CD4-positive, alpha-beta T cell treated with Interleukin-15 for 1 hour (primary cell): ENCODE measurements around the gene MYL3.
"Not testable (repeated sequence)": the region's sequence is repeated elsewhere in the genome, so short reads cannot be mapped to it uniquely, and the experiment has no call there.

Source experiments
- DNase-seq: peaks from one replicate; pipeline ENCODE4 v3.0.0-alpha.2; 2020

MYL3 gene

DNA sequence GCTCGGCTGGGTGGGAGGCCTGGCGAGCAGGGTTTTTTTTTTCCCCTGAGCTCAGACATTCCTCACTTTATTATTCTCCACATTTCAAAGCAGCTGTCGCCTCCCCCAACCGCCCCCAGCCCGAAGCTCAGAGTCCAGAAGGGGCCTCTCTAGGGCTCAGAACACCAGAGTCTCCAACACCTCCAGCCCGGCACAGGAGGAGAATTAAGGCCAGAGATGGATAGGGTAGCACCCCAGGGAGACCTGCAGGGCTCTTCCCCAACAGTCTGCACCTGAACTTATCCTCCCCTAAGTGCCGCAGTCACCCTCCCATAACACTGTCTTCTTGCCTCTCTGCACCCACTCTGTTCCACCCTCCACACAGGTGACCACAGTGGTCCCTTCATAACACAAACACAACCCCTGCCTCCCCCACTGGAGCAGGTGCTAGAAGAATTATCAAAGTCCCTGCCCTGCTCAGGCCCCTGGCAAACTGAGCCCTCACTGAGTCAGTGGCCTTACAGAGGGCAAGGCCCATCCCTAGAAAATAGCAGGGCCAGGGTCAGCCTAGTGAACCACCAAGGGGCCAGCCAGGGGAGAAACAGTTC is 14.1 kb downstream of the MYL3 start:
- DNase-seq, result no peak

DNA sequence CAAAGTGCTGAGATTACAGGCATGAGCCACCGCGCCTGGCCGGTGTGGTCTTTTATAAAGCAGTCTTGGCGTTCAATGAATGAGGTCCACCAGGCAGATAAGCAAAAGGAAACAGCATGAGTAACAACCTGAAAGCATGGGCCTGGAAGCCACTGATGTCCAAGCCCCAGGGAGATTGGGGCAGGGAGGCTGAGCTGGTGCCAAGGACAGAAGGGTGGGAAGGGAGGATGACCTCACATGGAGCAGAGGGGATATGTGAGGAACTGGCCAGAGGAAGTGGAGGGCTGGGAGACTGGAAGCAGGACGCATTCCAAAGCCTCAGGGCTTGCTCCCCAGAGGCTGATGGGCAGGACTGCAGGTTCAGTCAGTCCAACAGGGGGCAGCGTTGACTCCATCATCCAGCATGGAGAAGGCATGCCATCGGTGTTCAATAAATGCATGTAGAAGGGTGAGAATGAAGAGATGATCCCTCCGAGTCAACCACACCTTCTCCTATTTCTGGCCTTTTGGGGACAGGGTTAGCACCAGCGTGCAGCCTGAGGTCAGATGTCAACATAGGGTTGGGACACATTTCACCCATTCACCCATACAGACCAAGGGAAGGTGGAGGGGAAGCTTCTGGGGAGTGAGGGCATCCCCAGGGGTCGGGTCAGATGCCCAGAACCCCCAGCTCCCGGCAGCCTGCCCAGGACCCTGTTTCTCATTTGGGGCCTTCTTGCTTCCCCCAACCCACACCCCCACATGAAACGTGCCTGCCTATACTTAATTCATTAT is 14.8 kb downstream of the MYL3 start:
- no peak for DNase-seq

DNA sequence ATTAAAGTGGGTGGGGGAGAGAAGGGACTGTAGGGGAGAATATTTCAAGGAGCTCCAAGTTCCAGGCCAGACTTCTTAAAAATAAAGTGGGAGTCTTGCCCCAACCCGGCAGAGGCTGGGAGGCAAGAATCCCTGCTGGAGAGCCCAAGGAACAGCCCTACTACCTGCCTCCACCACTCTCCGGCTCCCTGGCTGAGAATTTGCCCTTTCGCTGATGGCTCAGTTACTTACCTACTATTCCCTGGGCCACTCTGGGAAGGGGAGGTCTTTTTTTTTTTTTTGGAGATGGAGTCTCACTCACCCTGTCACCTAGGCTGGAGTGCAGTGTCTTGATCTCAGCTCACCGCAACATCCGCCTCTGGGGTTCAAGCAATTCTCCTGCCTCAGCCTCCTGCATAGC is 15.5 kb downstream of the MYL3 start:
- DNase-seq, result no peak

DNA sequence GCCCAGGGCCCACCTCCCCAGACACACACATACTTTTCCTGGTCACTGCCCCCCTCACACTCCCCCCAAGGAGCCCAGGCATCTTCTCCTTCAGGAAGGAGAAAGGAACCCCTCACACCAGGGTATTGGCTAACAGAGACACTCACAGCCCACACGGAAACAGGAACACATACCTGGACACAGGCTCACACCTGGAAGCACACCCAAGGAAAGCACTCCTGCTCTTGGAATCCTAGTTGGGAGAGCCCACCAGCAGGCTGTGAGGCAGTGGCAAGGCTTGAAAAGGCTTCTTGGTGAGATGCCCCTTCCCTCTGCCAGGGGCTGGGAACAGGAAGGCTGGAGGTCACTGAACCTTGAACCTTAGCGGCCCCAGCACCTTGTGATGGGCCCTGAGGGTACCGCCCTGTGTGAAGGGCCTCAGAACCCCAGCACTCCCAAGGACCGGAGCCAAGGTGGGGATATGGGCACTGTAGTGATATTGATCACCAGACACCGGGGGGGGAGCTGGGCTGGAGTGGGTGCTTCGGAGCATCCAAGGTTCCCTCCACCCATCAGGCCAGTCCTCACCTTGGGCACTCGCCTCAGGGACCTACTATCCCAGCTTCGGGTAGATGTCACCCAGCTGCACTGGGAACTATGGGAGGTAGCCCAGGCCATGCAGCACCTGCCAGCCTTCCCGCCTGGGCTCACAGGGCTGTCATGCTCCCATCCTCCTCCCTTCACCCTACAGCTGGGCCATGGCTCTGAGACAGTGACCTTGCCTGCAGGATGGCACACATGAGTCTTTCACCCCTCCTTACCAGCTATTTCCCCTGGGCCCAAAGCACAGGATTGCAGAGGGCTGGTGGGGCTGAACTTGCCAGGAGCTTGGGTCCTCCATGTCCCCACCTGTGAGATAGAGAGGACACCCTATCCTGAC is 16.4 kb downstream of the MYL3 start:
- DNase-seq, result no peak

DNA sequence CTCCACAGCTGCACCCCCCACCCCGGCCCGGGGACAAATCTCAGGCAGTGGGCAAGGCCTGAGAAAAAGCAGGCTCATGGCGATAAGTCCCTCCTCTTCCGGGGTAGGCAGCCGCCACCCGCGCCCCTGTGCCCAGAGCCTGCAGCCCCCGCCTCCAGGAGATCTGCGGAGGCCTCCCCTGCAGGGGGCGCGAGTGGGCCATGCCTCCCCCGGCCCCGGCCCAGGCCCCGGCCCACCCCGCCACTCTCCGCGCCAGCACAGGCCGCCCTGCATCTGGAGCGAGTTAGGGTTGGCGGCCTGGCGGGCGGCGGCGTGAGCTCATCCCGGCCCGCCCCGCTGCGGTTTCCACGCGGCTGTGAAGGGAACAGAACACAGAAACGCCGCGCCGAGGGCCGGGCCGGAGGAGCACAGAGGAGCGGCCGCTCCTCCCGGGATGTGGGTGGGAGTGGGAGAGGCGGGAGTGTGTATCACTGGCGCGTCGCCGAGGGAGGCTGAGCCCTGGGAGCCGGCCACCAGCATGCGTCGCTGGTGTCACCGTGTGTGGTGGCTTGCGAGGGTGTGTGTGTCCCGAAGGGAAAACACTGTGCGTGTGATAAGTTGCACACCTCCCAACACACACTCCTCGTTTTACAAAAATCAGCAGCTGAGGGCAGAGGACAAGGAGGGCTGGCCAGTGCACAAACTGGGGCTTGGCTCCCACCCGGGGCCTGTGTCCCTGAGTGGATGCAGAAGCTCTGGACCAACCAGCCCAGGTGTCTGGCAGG is 17.2 kb downstream of the MYL3 start:
- peak; percentile 81 for DNase-seq

DNA sequence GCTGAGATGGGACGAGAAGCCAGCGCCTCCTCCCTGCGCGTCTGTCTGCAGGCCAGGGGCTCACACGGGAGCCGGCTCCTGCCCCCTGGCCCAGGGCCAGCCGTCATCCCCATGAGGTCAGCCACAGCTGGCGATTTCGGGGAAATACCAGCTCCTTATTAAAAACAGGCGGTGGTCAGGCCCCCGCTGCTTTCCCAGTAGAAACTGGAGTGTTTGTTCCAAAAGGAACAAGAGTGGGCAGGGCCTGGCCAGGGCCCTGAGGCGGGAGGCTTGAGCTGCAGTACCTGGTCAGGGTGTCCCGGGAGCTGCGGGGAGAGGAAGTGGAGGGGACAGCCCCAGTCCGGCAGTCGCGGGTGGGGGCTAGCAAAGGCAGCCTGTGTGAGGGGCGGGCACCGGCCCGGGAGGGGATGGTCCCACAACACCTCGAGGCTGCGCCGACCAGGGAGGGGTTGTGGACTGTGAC is 17.8 kb downstream of the MYL3 start:
- no peak for DNase-seq

DNA sequence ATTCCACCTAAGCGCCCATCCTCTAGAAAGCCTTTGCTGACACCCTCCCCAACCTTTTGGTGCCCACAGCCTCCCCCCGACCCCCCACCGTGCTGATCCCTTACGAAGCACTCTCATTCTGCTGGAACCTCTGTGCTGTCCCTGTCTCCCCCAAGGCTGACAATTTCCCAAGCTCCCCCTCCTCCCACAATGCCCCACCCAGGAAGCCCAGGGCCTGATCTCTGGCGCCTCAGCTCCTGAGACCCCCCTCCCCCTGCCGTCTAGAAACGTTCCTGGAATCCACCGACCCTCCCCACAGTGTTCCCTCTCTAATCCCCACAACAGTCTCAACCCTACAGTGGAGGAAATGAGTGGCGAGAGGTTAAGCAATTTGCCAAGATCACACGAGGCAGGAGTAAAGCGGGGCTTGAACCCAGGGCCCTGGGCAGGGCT is 18.3 kb downstream of the MYL3 start:
- no peak for DNase-seq

DNA sequence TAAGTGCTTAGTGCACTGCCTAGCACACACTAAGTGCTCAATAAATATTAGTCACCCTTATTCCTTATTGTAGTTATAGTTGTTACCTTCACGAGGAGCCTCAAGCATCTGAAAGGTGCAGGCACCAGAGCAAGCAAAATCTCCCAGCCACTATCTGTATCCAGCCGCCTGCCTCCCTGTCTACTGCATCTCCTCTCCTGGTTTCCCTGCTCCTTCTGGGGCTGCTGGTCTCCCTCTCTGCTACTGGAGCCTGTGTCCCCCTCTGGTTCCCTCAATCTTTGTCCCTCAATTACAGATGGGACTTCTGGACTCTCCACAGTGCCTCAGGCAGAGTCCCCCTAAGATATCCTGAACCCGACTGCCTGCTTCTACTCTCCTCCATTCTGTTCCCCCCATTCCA is 18.8 kb downstream of the MYL3 start:
- DNase-seq, result no peak

DNA sequence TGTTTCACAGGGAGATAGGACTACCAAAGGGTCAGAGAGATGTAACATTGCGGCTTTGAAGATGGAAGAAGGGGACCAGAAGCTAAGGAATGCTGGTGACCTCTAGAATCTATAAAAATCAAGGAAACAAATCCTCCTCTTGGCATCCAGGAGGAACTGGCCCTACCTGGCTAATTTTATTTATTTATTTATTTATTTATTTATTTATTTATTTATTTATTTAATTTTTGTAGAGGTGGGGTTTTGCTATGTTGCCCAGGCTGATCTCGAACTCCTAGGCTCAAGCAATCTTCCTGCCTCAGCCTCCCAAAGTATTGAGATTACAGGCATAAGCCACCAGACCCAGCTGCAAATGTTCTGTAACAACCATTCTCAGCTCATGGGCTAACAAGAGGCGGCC is 19.7 kb downstream of the MYL3 start:
- DNase-seq, result no peak

DNA sequence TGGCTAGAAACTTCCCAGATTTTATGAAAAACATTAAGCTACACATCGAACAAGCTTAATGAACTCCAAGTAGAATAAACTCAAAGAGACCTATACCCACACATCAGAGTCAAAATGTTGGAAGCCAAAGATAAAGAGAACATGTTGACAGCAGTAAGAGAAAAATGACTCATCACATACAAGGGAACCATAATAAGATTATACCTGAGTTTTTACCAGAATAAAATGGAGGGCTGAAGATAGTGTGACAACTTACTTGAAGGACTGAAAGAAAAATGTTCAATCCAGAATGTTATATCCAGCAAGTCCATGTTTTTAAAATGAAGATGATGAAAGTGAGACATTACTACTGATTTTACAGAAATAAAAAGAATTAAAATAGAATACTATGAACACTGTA is 22.8 kb downstream of the MYL3 start:
- DNase-seq, result no peak

DNA sequence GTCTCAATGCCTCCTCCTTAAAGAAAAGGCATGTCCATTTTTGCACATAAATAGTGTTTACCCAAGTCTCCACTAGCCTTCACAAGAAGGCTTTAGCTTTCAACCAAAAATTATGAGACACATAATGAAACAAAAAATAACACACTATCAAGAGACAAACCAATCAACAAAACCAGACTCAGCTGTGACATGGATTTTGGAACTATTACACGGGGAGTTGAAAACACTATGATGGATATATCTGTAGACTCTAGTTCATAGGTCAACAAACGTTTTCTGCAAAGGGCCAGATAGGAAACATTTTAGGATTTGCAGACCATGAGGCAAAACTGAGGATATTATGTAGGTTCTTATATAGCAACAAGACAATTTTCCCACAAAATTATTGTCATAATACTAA is 24.9 kb downstream of the MYL3 start:
- DNase-seq, result no peak

DNA sequence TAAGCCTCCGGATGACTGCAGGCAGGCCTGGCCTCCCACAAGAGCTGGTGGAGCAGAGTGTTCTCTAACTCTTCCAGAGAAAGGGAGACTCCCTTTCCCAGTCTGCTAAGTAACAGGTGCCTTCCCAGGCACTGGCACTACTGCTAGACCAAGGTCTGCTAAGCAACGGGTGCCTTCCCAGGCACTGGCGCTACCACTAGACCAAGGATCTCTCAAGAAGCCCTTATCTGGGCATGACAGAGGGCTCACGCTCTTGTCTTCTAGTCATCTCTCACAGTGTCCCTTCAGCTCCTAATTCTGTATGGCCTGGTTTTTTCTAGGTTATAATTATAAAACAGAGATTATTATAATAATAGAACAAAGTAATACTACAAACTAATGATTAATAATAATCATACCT is 27.8 kb downstream of the MYL3 start:
- no peak for DNase-seq

DNA sequence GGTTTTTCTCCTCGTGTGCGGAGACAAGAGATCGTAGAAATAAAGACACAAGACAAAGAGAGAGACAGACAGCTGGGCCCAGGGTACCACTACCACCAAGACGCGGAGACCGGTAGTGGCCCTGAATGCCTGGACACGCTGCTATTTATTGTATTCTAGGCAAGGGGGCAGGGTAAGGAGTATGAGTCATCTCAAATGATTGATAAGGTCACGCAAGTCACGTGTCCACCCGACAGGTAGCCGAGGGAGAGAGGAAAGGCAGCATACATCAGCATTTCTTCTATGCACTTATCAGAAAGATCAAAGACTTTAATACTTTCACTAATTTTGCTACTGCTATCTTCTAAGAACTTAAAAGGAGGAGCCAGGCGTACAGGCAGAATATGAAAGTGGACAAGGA is 28.2 kb downstream of the MYL3 start:
- DNase-seq, result no peak

DNA sequence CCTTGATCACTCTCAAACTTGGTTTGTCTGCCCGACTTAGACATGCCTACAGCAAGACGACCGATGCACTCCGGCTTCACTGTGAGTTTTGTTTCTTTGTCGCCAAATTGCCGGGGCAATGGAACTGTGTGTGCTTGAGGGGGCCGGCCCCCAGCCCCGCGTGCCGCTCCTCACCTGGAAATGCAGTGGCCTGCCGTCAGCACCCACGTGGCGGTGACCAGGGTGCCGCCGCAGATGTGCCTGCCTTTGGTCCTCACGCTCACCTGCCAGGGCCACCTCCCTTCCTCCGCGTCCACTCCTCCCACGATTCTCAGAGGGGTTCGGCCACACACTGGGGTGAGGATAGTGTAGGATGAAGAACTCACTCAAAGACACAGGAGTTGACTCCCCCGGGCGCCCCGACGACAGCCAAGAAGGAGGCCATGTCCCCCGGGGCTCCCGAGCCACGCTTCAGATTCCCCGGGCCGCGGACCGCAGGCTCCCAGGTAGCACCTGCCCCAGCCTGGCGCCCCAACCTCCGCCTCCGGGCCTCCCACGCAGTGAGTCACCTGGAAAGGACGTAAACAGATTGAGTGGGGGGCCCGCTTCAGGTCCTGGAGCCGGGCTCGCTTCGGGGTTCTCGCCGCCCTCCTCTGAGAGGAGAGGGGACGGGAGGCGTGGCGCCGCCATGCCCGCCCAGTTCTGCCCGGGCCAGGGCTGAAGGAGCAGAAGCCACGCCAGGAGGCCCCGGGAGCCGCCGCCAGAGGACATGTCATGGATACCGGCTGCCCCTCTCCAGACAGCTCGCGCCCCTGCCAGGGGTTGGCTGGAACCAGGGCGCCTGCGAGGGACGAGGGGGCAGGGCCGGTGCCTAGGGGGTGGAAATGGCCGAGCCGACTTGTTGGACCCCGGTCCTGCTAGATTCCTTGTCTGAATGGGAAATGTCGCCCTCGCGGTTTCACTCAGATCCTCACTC is 29.6 kb downstream of the MYL3 start:
- DNase-seq, result no peak

DNA sequence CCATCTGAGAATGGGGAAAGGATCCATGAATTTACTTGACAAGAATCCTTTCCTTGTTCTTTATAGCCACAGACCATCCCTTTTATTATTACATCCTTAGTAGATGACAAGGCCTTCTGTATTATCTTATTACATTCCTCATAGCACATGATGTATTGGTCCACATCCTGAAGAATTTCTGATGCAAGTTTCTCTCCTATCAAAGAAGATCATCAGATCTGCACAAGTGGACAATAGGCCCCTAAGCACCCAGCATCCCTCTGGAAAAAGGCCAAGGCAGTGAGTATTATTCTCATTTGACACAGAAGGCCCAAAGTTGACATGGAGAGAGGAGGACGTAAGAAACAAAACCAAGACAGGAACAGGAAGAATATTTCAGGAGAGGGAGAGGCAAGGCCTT is 31.4 kb downstream of the MYL3 start:
- no peak for DNase-seq

DNA sequence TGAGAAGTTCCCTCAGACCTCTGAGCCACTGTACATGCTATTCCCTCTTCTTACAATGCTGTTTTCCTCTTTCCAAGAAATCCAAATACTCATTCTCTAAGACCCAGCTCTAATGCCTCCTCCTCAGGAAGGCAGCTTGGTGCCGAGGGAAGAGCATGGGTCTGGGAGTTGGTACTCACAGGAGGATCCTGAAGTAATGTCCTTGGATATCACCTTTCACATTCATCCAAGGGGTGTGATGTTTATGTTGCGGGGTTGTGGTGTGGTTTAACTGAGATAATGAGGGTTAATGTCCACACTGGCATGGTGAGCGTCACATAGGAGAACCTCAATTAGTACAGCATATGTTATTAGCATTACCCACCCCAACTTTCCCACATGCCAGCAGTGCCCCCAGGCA is 31.9 kb downstream of the MYL3 start:
- DNase-seq, result no peak

DNA sequence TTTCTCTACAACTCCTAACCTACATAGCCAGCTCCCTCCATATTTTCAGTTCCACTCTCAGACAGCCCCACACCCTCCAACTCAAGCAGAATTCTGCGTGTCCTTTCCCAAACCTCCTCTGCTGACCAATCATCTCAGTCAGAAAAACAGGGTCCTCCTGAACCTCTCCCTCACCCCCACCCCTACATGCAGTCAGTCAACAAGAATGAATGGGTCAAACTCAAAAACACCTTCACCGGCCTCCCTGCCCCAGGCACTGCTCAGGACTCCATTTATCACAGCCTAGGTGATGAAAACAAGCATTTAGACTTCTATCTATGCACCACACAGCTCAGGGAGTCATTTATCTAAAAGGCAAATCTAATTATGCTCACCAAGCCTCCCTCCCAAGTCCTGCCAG is 32.4 kb downstream of the MYL3 start:
- no peak for DNase-seq

DNA sequence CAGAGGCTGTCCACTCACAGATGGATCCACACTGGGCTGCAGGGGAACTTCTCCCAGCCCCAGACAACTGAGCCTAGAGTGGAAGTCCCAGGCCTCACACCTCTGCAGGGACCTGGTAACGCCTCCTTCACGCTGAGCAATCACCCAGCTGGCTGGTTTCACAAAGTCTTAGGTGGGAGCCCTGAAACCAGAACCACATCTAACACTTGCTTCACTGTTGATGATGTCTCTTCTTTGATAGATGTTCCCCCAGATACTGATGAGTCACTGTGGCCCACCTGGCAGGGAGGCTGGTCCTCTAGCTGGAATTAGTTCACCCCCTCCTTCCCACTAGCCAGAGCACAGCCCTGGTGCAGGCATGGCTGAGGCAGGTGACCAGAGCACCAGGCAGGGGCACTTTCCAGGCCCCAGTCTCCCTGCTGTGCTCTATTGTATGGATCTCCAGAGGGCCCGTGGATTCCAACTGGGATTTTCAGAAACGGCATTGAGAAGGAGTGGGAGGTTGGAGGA is 33.5 kb downstream of the MYL3 start:
- DNase-seq, result no peak

DNA sequence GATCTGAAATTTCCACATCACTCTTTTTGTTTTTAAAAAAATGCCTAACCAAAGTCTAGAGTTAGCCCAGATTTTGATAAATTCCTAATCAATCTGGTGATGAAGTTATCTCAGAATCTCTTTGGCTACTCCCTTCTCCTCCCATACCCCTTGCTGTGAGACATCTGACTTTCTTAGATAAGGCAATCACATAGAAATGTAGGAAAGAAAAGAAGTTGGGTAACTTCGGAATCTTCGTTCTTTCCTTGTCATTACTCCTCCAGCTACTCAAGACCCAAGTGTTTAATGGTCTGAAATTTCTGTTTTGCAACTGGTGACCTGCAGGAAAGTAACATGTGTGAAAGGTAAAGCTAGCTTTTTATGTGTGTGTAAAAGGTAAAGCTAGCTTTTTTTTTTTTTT is 37.8 kb downstream of the MYL3 start:
- DNase-seq, result no peak

DNA sequence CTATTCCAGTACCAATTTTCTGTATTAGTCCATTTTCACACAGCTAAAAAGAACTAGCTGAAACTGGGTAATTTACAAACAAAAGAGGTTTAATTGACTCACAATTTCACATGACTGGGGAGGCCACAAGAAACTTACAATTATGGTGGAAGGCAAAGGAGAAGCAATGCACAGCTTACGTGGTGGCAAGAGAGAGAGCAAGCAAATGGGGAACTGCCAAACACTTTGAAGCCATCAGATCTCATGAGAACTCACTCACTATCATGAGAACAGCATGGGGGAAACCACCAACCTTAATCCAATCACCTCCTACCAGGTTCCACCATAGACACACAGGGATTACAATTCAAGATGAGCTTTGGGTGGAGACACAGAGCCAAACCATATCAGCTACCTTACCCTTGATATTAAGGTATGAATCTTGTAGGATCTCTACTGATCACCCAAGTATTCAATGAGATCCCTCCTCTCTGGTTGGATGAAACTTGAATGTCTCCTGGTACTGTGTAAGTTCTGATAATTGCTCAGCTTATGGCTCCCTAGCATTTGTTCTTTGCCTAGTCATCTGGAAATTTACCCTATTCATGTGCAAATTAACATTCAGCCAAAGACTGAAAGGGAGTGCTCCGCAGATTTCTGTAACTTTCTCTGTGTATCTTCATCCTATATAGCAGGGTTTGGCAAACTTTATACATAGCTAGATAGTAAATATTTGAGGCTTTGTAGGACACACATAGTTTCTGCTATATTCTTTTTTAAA is 38.9 kb downstream of the MYL3 start:
- DNase-seq, result no peak

DNA sequence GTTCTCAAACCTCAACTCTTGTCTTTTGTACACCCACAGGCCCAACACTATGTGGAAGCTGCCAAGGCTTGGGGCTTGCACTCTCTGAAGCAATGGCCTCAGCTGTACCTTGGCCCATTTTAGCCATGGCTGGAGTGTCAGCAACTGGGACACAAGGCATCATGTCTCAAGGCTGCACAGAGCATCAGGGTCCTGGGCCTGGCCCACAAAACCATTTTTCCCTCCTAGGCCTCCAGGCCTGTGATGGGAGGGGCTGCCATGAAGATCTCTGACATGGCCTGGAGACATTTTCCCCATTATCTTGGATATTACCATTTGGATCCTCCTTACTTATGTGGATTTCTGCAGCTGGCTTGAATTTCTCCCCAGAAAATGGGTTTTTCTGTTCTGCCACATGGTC is 39.9 kb downstream of the MYL3 start:
- DNase-seq, result not testable (repeated sequence)
